Measurements from ENCODE around the gene CPSF4.

CPSF4 gene

GRCh38 chr7:99447943-99448342 is 9.2 kb downstream of the CPSF4 start:
- no peak for DNase-seq (ENCODE audit: insufficient read length, low spot score)
- no peak for FAIRE-seq
- no peak for TF ChIP-seq CTCF (IDR thresholded peaks at IDR 0.05; ENCODE audit: insufficient read depth, missing control alignments)

- TF ChIP-seq CTCF (IDR thresholded peaks at IDR 0.05; ENCODE audit: insufficient read depth, missing control alignments) = no peak
- FAIRE-seq (no peak), DNase-seq (ENCODE audit: insufficient read length, low spot score) (no peak)
Observed at GRCh38 chr7:99448855-99449254, 10.1 kb downstream of the CPSF4 start.

- TF ChIP-seq CTCF (IDR thresholded peaks at IDR 0.05; ENCODE audit: insufficient read depth, missing control alignments) = no peak
- FAIRE-seq (no peak), DNase-seq (ENCODE audit: insufficient read length, low spot score) (no peak)
Observed at GRCh38 chr7:99449326-99449725, 10.6 kb downstream of the CPSF4 start.

GRCh38 chr7:99451936-99452335 is 13.2 kb downstream of the CPSF4 start:
- DNase-seq (ENCODE audit: insufficient read length, low spot score) (no peak), FAIRE-seq (no peak)
- TF ChIP-seq CTCF (IDR thresholded peaks at IDR 0.05; ENCODE audit: insufficient read depth, missing control alignments) = no peak

GRCh38 chr7:99452541-99452940 is 13.8 kb downstream of the CPSF4 start:
- FAIRE-seq (no peak), DNase-seq (ENCODE audit: insufficient read length, low spot score) (no peak)
- TF ChIP-seq CTCF (IDR thresholded peaks at IDR 0.05; ENCODE audit: insufficient read depth, missing control alignments) = no peak

GRCh38 chr7:99453105-99453504 is 14.4 kb downstream of the CPSF4 start:
- no peak for TF ChIP-seq CTCF (IDR thresholded peaks at IDR 0.05; ENCODE audit: insufficient read depth, missing control alignments)
- no peak for DNase-seq (ENCODE audit: insufficient read length, low spot score)
- FAIRE-seq = no peak

- DNase-seq (ENCODE audit: insufficient read length, low spot score) (no peak), FAIRE-seq (no peak)
- no peak for TF ChIP-seq CTCF (IDR thresholded peaks at IDR 0.05; ENCODE audit: insufficient read depth, missing control alignments)
Observed at GRCh38 chr7:99455874-99456273, 17.1 kb downstream of the CPSF4 start.

Measured in D721Med (cell line).